ENCODE measurements around the gene C5orf47.

C5orf47 gene

GRCh38 chr5:174053905-174054304 is 64.9 kb downstream of the C5orf47 start:
- Histone ChIP-seq H3K4me3 (ENCODE audit: low read depth in 1 of 2, low read length in 2 of 2) (no peak overlapping the region), H3K9me3 (ENCODE audit: low read length) (no peaks in the 10 kb centered on the region), H3K27me3 (ENCODE audit: control insufficient read depth in 1 of 2, insufficient read depth in 2 of 2, low read length in 2 of 2) (no peaks in the 10 kb centered on the region), H3K4me1 (ENCODE audit: insufficient read depth, low read length) (no peaks in the 10 kb centered on the region), H3K9ac (ENCODE audit: low read length) (no peak overlapping the region), H3K27ac (ENCODE audit: low read depth, low read length) (no peak overlapping the region), H3K36me3 (ENCODE audit: insufficient read depth, low read length) (no peaks in the 10 kb centered on the region)

All from muscle layer of colon (tissue), 2 donors.